IPS-NIHi7 (cell line): ENCODE data around the gene ABCG1.

Experiments used
- DNase-seq: peaks from one replicate; pipeline ENCODE4 v3.0.0; 2012; ENCODE audit warnings: mixed read lengths; ENCODE audit errors: extremely low spot score

The ABCG1 gene

DNA sequence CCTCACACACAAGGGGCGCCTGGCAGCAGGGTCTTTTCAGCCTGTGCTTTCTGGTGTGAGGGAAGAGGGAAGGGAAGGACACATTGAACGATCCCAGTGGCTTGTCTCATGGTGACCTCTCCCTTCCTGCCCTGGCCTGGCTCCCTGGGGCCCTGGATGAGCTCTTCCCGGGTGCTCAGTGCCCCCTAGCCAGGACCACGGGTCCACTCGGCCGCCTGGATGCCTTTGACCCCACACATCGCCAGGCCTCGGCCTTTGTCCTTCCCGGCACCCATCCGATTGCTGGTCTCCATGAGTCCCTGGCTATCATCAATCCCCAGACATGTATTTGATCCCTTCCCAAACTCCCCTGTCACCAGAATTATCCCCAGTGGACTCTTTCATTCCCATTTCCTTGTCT, 102.3 kb downstream of the ABCG1 start:
- DNase-seq: no peak

DNA sequence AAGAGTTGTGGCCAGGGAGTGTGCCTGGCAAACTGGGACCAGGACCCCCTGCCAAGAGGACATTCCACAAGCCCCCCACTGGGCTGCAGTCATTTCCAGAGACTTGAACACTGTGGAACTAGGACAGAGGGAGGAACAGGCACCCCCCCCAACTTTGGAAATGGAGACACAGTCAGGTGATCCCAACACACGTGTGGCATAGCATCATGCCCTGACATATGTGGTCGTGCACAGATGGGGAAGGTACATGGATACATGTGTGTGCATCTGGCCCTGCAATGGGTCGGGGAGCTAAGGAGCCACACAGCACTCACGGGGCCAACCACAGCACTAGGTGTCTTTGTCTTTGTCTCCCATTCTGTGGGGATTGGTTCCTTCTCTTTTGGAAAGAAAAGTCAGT, 102.9 kb downstream of the ABCG1 start:
- DNase-seq: no peak

DNA sequence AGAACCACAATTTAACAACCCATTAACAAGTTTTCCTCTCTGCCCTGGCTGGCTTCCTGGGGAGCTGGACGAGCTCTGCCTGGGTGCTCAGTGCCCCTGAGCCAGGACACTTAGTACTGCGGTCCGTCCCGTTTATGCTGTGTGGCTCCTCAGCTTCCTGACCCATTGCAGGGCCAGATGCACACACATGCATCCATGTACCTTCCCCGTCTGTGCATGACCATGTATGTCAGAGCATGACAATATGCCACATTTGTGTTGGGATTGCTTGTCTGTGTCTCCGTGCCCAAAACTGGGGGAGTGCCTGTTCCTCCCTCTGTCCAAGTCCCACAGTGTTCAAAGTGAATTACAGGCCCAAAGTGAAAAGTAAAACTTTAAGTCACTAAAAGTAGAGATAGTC, 106.0 kb downstream of the ABCG1 start:
- no peak for DNase-seq

DNA sequence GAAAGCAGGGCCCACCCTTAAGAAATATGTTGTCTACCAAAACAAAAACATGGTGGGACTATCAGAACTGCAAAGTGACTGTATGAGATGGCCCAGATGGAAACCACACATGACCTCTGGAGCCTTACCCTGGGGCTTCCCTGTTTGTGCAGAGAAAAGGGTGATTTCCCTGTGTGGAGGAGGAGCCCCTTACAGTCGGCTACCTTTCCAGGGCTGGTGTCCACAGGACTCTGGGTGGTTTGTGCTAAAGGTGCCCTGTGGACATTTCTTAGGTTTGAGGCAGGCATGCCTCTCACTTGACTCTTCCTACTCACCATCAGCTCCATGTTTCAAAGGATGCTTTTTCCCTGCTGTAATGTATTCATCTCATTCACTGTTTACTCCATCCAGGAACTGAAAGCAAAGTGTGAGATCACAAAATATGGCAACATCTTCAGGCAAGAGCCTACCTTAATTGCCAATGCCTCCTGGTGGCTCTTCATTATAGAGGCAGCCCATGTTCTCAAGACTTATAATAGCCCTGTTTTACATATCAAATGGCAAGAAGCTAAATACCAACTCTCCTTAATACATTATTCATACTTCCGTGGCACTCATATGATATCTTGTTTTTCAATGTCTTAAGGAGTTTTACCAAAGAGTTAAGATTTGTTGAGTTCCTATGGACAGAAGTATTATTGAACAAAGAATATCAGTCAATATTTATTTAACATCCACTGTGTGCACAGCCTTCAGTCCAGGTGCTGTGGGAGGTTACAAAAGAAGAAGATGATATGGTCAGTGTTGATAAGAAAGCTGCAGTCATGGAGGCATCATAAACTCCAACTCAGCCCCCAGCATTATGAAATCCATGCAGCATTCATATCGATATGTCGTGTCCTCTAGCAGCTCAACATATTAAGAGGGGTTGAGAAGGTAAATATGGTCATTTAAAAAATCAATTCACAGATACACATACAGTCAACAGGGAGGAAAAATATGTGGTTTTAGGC, 111.7 kb downstream of the ABCG1 start:
- no peak for DNase-seq

DNA sequence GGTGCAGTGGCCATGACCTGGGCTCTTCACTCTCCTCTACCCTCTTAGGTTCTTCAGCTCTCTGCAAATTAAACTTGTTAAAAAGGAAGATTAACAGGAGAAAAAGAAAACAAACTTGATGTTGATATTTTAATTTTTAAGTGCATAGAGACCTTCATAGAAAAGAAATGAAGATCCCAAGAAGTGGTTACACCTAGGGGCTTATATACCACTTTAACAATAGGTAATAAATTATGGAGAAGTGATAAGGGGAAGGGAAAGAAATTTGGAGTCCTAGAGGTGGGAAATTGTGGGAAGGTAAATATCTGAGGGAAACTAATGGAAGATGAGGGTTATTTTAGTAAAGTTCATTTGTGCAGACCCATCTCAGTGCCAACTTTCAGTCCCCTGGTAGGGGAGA, 112.7 kb downstream of the ABCG1 start:
- no peak for DNase-seq

DNA sequence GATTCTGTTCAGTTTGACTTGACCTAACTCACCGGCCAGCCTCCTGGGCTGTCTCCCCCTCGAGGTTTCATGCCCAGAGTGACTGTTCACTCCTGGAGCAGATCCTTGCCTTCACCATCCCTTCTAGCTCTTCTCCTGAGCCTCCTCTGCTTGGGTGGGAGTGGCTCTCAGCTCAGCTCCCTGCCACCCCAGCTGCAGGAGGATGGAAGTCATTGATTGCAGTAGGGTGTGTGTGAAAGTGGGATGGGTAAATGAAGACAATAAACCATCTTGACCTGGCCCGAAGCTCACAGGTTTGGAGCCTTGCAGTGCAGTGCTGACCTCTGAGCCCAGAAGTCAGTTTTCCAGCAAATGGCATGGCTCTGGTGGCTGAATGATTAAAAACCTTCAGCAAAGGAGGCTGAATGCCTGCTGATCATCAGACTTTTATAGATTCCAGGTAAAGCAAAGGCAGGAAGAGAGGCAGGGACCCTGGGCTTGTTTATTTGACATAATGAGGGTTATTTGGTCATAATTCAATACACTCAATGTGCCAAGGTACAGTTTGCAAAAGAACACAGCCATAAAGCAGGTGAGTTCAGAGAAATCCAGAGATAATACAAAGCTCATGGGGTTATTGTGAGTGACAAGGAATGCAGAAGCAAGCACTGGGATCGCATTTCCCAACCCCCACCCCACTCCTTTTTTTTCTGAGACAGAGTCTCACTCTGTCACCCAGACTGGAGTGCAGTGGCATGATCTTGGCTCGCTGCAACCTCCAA, 113.8 kb downstream of the ABCG1 start:
- no peak for DNase-seq

DNA sequence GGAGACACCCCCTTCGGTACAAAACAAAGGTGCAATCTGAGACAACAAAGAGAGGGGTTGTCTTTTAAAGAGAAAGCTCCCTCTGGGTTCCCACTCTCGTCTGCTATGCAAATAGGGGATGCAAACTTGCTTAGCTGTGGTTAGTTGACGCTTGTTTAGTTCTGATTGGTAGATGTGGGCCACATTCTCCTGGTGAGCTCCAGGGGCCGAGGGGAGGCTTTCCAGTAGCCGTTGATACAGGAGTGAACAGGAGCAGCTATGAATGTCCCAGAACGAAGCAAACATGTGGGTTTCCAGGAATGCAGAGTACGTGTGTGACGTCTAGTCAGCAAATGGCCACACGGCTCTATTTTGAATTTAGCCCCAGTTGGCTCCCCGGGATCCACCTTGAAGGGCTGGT, 117.1 kb downstream of the ABCG1 start:
- peak; percentile 68 for DNase-seq

DNA sequence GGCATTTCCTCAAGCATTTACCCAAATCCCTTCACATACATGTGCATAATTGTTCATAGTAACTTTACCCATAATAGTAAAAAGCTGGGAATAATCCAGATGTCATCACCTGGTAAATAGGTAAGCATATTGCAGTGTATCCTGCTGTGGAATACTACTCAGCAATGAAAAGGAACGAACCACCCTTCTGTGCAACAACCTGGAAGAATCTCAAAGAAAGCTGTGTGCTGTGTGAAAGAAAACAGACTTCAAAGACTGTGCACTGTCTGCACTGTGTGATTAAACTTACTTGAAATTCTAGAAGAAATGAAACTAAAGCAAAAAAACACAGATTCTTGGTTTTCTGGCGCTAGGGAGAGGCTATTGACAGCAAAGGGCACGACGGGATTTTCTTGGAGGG, 118.3 kb downstream of the ABCG1 start:
- DNase-seq: no peak

DNA sequence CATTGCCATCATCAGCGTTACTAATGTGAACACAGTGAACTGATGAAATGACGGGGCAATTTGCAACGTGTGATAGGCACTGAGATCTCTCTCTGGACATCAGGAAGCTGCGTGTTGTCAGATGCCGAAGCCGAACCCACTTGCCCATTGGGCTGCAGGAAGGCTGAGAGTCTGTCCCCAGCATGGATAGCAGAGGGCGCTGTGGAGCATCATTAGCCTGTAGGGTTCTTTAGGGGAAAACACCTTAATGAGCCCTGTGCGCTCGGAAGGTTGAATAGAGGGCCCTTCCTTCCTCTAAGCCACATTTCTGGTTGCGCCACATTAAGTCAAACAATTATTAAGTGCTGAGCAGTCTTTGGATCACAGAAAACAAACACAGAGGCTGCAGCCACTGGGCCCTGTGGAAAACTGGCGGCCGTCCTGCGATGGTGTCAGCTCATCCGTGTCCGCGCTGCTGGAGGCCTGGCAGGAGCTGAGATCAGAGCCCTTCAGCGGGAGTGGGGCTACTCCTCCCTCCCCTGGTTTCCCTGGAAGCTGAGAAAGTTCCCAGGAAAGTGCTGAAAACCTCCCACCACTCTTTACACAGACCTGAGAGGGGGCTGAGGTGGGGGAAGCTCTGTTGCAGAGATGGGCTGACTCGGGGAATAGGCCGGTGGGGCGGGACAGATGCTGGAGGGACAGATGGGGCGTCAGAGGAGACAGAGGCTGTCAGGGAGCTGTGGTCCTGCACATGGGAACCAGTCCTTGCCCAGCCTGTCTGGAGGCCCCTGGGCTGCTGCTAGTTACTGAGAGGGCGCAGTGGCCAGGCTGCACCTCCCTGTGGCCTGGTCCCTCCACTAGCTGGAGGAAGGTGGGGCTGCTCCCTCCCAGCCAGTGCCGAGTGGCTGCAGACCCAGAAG, 119.1 kb downstream of the ABCG1 start:
- peak; percentile 76 for DNase-seq

DNA sequence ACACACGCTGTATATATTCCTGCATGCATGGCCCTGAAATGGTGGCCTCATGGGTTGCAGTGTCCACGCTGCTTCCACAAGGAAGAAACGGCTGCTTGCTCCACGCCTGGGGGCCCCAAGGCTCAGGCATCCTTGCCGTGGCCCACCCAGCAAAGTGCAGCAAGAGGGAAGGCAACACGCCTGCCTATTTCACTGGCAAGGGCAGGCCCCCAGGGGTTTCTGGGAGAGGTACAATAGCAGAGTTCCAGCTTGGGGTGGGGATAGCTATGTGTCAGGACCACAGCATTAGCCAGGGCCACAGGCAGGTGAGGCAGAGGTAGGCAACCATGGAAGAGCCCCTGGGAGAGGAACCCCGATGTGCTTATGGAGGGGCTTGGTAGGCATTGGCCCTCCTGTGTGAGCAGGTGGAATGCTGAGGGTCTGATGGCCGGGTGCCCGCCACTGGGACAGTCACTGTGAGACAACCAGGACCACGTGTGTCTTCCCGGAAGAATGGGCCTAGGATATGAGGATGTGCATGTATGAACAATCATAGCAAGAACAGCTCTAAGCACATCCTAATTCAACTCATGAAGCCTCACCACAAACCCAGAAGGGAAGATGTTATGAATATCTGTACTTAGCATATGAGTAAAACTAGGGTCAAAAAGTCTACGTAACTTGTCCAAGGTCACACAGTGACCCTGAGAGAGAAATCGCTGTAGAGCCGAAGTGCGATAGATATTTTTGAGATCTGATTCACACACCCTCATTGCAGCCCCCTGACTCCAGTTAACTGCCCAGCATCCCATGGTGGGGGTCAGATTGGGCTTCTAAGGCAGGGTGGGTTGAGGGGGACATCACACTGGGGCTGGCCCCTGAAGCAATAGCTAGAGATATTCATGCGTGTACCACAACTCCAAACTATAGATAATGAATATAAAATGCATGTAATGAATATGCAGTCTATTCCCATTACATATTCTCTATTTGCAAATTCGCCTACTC, 120.1 kb downstream of the ABCG1 start:
- no peak for DNase-seq

DNA sequence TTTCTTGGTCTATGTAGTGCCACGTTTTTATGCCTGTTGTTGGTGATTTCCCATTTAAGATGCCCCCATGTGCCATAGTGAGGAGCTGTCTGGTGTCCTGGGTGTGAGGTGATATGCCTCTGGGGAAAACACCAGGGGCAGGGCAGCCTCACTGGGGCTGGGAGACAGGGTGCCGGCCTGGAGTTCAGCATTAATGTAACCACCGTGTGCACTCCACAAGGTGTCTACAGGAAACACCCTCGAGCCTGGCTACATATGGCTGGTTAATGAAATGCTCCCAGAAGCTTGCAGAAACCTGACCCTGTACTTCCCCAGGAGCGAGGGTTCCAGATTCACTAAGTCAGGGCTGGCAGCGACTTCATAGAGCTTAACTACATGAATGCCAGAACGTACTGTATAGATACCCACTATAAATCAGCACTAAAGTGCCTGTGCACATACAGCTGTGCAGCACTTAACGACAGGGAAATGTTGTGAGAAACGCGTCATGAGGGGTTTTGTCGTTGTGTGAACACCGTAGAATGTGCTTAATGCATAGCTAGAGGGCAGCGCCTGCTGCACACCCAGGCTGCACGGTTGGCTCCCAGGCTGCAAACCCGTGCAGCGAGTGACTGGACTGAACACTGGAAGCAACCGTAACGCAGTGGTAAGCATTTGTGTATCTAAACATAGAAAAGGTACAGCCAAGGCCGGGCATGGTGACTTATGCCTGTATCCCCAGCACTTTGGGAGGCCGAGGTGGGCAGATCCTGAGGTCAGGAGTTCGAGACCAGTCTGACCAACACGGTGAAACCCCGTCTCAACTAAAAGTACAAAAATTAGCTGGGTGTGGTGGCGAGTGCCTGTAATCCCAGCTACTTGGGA, 121.5 kb downstream of the ABCG1 start:
- no peak for DNase-seq

DNA sequence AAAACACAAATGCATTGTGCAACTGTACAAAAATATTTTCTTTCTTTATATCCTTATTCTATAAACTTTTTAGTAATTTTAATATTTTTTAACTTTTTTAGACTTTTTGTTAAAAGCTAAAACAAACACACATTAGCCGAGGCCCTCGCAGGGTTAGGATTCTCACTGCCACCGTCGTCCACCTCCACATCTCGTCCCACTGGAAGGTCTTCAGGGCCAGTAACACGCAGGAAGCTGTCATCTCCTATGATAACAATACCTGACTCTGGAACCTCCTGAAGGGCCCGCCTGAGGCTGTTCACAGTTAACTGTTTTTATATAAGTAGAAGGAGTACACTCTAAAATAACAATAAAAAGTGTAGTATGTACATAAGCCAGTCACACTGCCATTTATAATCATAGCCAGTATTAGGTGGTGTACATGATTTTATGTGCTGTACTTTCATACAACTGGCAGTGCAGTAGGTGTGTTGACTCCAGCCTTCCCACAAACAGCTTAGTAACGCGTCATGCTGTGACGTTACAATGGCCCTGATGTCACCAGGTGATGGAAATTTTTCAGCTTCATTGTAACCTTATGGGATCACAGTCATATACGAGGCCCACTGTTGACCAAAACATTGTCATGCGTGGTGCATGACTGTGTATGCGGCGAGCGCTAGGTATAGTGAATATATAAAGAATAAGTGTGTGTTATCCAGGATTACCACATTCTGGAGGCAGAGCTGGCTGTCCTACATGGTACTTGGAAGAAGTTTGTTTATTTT, 123.0 kb downstream of the ABCG1 start:
- DNase-seq: no peak

DNA sequence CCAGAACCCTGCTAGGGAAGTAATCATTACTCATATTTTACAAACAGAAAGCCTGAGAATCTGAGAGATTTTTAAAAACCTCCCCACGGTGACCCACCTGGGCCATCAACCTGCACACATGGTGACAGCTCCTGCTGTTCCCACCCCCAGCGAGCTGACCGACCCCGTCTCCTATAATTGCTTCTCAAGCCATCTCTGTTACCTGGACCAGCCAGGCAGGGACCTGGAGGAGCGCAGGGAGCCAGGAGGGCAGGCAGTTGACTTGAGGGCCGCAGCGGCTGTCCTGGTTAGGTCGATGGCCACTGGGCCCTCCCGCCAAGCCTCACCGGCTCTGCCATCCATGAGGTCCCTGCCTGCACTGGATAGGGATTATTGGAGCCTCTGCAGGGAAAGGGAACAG, 124.2 kb downstream of the ABCG1 start:
- no peak for DNase-seq

DNA sequence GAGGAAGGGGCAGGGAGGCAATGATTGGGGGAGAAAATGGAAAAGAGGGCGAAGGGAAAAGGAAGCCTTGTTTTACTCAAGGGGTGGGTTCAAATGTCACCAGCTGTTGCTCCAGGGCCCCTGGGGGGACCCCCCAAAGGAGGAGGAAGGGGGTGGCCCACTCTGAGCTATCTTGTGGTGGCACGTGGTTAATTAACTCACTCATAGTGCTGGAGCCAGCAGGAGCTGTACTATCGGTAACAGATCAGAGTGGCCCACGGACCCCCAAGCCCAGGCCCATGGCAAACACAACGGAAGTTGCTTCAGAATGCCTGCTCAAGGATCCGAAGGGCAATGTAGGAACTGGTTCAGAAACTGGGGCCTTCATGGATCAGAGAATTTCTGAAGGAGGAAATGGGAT, 124.6 kb downstream of the ABCG1 start:
- no peak for DNase-seq

DNA sequence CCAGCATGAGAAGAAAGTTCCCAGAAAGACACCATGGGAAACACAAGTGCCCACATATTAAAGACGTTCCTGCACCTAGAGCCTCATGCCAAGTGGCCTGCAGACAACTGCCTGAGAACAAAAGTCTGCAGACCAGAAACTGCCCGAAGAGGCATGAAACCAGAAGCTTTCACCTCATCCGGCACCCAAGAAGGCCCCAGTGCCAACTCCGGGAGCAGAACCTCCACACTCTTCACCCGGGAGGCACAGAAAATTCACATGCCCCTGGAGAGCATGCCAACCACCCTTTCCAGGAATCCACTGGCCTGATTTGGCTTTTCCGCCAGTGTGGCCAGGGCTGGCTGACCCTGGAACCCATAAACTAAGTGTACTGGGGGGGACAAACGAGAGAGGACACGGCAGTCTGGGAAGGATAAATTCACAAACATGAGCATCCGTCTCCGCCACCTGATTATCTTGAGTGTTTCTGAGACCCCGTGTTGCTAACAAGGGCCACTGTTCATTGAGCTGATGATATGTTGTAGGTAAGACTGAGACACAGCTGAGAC, 125.1 kb downstream of the ABCG1 start:
- no peak for DNase-seq

DNA sequence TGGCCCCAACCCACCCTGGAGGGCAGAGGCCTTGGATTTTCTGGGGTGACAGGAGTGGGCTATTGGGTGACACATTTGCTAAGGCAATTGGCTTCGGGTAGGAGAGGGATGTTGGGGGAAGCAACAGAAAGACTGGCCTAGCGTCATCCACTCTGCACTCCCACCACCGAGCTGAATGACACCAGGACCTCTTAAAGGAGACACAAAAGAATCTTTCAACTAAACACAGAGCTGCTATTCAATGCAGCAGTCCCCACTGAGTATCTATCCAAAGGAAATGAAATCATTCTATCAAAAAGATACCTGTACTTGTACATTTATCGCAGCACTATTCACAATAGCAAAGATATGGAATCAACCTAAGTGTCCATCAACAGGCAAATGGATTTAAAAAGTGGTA, 125.7 kb downstream of the ABCG1 start:
- DNase-seq: no peak

DNA sequence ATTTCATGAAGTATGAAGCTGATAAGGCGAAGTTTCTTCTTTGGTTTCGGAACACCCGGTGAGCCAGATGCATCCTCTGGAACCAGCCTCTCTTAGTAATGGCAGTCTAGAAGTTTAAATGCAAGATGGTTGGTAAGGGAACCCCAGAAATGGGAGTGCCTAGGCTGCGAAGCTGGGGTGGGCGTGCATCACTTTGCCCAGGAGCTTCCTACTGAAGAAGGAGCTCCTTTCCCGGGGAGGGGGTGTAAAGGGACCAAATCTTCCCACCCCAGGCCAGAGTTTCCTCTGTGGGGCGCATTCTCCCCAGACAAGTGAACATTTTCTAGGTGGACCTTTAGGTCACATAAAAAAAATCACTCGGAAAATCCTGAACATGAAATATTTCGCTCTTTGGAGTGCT, 127.5 kb downstream of the ABCG1 start:
- no peak for DNase-seq
